Measurements from ENCODE around the gene TOP1. TPM values are rescaled to one million over a fixed set of nuclear protein-coding genes. Genes with fewer than 3 reads are reported as not detected.

Gene TOP1
- total RNA-seq, 4 donors from 2014 or later = 20.2 to 28.5 (median 23.0) TPM

DNA sequence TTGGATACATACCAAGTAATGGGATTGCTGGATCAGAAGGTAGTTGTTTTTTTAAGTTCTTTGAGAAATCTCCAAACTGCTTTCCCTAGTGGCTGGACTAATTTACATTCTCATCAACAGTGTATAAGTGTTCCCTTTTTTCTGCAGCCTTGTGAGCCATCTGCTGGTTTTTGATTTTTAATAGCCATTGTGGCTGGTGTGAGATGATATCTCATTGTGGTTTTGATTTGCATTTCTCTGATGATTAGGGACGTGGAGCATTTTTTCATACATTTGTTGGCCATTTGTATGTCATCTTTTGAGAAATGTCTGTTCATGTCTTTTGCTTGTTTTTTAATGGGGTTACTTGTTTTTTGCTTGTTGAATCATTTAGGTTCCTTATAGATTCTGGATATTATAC, 34.8 kb downstream of the TOP1 start:
- no peak overlapping the region for H3K27ac ChIP-seq (replicated peaks in 1 of 4)
- TF ChIP-seq, protein P1, sequence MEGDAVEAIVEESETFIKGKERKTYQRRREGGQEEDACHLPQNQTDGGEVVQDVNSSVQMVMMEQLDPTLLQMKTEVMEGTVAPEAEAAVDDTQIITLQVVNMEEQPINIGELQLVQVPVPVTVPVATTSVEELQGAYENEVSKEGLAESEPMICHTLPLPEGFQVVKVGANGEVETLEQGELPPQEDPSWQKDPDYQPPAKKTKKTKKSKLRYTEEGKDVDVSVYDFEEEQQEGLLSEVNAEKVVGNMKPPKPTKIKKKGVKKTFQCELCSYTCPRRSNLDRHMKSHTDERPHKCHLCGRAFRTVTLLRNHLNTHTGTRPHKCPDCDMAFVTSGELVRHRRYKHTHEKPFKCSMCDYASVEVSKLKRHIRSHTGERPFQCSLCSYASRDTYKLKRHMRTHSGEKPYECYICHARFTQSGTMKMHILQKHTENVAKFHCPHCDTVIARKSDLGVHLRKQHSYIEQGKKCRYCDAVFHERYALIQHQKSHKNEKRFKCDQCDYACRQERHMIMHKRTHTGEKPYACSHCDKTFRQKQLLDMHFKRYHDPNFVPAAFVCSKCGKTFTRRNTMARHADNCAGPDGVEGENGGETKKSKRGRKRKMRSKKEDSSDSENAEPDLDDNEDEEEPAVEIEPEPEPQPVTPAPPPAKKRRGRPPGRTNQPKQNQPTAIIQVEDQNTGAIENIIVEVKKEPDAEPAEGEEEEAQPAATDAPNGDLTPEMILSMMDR (IDR thresholded peaks at IDR 0.05) = no peak
- TF ChIP-seq POLR2AphosphoS5 (IDR thresholded peaks at IDR 0.05) (no peak), POLR2A (IDR thresholded peaks at IDR 0.05; ENCODE audit: low read depth) (no peak), EP300 (IDR thresholded peaks at IDR 0.05) (no peak)
- H3K9me3 ChIP-seq = no peaks in the 10 kb centered on the region
- no peak for DNase-seq (ENCODE audit: extremely low spot score)
- WGBS = 77% methylated on average over 1 of the region's 1 CpG
- peaks cover 5 to 26% (median 20%) of the 10 kb centered on the region in 4 donors for H3K4me1 ChIP-seq
- intact Hi-C loops (cut with DNase I) = no loop called here
- H3K36me3 ChIP-seq = peaks cover 0 to 25% (median 13%) of the 10 kb centered on the region in 4 donors
- H3K27me3 ChIP-seq = no peaks in the 10 kb centered on the region
- no peak overlapping the region for H3K4me3 ChIP-seq

DNA sequence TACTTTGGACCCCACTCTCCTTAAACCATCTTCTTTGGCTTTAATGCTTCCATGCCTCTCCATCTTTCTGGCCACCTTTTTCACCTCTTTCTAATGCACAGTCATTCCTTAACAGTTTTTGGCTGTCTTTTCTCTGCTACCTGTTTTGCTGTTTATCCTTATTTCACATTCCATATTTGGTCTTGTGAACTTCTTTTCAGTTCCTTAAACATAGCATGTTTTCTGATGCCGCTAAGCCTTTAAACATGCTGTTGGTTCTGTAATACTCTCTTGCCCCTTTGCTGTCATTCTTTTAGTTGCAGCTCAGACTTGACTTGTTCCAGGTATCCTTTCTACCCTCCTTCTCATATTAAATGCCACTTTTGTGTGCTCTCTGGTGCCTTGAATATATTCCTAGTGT, 35.8 kb downstream of the TOP1 start:
- Histone ChIP-seq H3K36me3 (peaks cover 0 to 25% (median 13%) of the 10 kb centered on the region in 4 donors), H3K27me3 (no peaks in the 10 kb centered on the region), H3K9me3 (no peaks in the 10 kb centered on the region), H3K27ac (replicated peaks in 1 of 4) (no peak overlapping the region), H3K4me1 (peaks cover 3 to 32% (median 24%) of the 10 kb centered on the region in 4 donors), H3K4me3 (no peak overlapping the region)
- WGBS = 91% methylated on average over 1 of the region's 1 CpG
- intact Hi-C loops (cut with DNase I) = no loop called here
- no peak for TF ChIP-seq EP300 (IDR thresholded peaks at IDR 0.05)
- TF ChIP-seq POLR2AphosphoS5 (IDR thresholded peaks at IDR 0.05) = no peak
- TF ChIP-seq, protein P1 (IDR thresholded peaks at IDR 0.05) = no peak
- TF ChIP-seq POLR2A (IDR thresholded peaks at IDR 0.05; ENCODE audit: low read depth) = no peak
- no peak for DNase-seq (ENCODE audit: extremely low spot score)

DNA sequence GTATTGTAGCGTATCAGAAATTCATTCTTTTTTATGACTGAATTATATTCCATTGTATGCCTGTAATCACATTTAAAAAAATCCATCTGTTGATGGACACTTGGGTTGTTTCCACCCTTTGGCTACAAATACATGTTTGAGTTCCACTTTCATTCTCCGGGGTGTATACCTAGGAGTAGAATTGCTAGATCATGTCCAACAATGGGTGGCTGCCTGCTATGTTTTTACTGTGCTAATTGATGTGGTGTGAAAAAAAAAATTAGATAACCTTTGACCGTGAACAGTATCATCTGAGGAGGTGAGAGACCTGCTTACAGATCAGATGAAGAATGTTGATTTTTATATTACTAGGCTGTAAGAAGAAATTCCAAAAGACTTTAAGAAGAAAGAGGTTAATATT, 37.1 kb downstream of the TOP1 start:
- no peaks in the 10 kb centered on the region for H3K27me3 ChIP-seq
- 90% methylated on average over 3 of the region's 3 CpGs for WGBS
- intact Hi-C loops (cut with DNase I) = no loop called here
- H3K27ac ChIP-seq (replicated peaks in 1 of 4) = no peak overlapping the region
- TF ChIP-seq POLR2AphosphoS5 (IDR thresholded peaks at IDR 0.05) (no peak), EP300 (IDR thresholded peaks at IDR 0.05) (no peak), POLR2A (IDR thresholded peaks at IDR 0.05; ENCODE audit: low read depth) (no peak)
- TF ChIP-seq, protein P1 (IDR thresholded peaks at IDR 0.05) = no peak
- H3K9me3 ChIP-seq = no peaks in the 10 kb centered on the region
- H3K4me3 ChIP-seq = no peak overlapping the region
- peaks cover 0 to 25% (median 13%) of the 10 kb centered on the region in 4 donors for H3K36me3 ChIP-seq
- DNase-seq (ENCODE audit: extremely low spot score) = no peak
- H3K4me1 ChIP-seq = peaks cover 6 to 39% (median 27%) of the 10 kb centered on the region in 4 donors

DNA sequence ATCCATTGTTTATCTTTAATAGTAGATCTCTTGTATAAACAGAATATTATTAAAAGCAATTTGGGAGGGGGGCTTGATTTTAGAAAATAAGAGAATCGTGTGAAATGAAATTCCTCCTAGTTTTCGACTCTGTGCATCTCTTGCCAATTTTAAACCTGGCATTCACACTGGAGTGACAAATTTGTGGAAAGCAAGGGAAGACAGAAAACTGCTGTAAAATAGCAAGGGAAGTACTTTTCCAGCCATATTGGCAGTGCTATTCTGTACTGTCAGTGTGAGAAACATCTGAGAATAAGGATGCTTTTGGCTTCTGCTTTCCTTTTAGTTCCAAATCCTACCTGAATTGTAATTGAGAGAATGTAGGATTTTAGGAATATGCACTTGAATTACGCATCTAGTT, 40.2 kb downstream of the TOP1 start:
- no peak for DNase-seq (ENCODE audit: extremely low spot score)

More for the DNA sequence above, 40.2 kb downstream of the TOP1 start:
- peaks cover 31 to 68% (median 55%) of the 10 kb centered on the region in 4 donors for H3K4me1 ChIP-seq
- no peak overlapping the region for H3K27ac ChIP-seq (replicated peaks in 1 of 4)
- peaks cover 0 to 7% (median 0%) of the 10 kb centered on the region in 4 donors for H3K36me3 ChIP-seq
- no peaks in the 10 kb centered on the region for H3K9me3 ChIP-seq
- 60% methylated on average over 3 of the region's 3 CpGs for WGBS
- H3K4me3 ChIP-seq = no peak overlapping the region
- TF ChIP-seq, protein P1 (IDR thresholded peaks at IDR 0.05) = no peak
- TF ChIP-seq POLR2A (IDR thresholded peaks at IDR 0.05; ENCODE audit: low read depth) = no peak
- no peak for TF ChIP-seq EP300 (IDR thresholded peaks at IDR 0.05)
- TF ChIP-seq POLR2AphosphoS5 (IDR thresholded peaks at IDR 0.05) = no peak
- intact Hi-C loops (cut with DNase I) = no loop called here
- H3K27me3 ChIP-seq = no peaks in the 10 kb centered on the region
